ENCODE measurements around the gene SAMD10.
A peak's percentile ranks its signal among the peaks of the same experiment; 100 is the strongest.
"Not testable (repeated sequence)": the region's sequence is repeated elsewhere in the genome, so short reads cannot be mapped to it uniquely, and the experiment has no call there.

The SAMD10 gene

DNA sequence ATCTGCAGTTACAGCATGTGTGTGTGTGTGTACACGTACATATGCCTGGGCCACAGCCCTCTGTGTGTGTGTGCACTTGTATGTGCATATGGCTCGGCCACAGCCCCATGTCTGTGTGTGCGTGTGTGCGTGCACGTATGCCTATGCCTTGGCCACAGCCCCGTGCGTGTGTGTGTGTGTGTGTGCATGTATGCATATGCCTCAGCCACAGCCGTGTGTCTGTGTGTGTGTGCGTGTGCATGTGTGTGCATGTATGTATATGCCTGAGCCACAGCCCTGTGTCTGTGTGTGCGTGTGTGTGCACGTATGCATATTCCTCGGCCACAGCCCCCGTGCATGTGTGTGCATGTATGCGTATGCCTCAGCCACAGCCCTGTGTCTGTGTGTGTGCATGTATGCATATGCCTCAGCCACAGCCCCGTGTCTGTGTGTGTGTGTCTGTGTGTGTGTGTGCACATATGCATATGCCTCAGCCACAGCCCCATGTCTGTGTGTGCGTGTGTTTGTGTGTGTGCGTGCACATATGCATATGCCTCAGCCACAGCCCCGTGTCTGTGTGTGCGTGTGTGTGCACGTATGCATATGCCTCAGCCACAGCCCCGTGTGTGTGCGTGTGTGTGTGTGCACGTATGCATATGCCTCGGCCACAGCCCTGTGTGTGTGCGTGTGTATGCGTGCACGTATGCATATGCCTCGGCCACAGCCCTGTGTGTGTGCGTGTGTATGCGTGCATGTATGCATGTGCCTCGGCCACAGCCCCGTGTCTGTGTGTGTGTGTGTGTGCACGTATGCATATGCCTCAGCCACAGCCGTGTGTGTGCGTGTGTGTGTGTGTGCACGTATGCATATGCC lies 41.9 kb upstream of the SAMD10 start:
- H3K27me3 ChIP-seq: no peaks in the 10 kb centered on the region
- H3K27ac ChIP-seq: no peak overlapping the region
- H3K9me3 ChIP-seq: no peaks in the 10 kb centered on the region
- peaks cover 51% of the 10 kb centered on the region for H4K20me1 ChIP-seq
- H3K4me3 ChIP-seq: no peak overlapping the region
- no peak overlapping the region for H3K9ac ChIP-seq
- TF ChIP-seq Cebpa-rat (IDR thresholded peaks at IDR 0.05): no peak
- no peaks in the 10 kb centered on the region for H3K4me1 ChIP-seq
- no peak overlapping the region for H3K4me2 ChIP-seq
- peaks cover 100% of the 10 kb centered on the region for H3K36me3 ChIP-seq

DNA sequence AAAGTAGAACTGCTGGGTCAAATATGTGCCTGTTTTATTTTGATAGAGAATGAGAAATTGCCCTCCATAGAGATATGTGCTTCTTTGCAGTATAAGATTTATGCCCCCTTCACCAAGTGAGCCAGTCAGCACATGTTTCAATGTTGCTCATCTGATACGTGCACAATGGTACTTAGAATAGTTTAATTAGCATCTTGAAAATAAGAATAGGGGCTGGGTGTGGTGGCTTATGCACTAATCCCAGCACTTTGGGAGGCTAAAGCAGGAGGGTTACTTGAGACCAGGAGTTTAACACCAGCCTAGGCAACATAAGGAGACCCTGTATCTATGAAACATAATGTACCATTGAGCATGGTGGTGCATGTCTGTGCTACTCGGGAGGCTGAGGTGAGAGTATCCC lies 36.2 kb upstream of the SAMD10 start:
- H3K4me2 ChIP-seq: no peak overlapping the region
- TF ChIP-seq Cebpa-rat (IDR thresholded peaks at IDR 0.05): no peak
- no peaks in the 10 kb centered on the region for H3K27me3 ChIP-seq
- H3K9me3 ChIP-seq: peaks cover 6% of the 10 kb centered on the region
- H3K4me3 ChIP-seq: no peak overlapping the region
- no peak overlapping the region for H3K9ac ChIP-seq
- H3K36me3 ChIP-seq: peaks cover 92% of the 10 kb centered on the region
- no peak overlapping the region for H3K27ac ChIP-seq
- peaks cover 15% of the 10 kb centered on the region for H3K4me1 ChIP-seq
- peaks cover 24% of the 10 kb centered on the region for H4K20me1 ChIP-seq

DNA sequence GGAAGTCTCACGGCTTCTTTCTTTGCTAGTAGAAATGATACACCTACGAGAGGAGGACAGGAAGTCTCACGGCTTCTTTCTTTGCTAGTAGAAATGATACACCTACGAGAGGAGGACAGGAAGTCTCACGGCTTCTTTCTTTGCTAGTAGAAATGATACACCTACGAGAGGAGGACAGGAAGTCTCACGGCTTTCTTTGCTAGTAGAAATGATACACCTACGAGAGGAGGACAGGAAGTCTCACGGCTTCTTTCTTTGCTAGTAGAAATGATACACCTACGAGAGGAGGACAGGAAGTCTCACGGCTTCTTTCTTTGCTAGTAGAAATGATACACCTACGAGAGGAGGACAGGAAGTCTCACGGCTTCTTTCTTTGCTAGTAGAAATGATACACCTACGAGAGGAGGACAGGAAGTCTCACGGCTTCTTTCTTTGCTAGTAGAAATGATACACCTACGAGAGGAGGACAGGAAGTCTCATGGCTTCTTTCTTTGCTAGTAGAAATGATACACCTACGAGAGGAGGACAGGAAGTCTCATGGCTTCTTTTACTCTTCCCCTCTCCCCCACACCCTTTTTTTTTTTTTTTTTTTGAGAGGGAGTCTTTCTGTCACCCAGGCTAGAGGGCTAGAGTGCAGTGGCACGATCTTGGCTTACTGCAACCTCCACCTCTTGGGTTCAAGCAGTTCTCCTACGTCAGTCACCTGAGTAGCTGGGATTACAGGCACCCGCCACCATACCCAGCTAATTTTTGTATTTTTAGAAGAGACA lies 33.1 kb upstream of the SAMD10 start:
- H3K4me2 ChIP-seq, H3K9ac ChIP-seq, H3K27me3 ChIP-seq, H3K4me3 ChIP-seq, H3K27ac ChIP-seq, H3K9me3 ChIP-seq: not testable (repeated sequence)
- peaks cover 54% of the 10 kb centered on the region for H4K20me1 ChIP-seq
- H3K4me1 ChIP-seq: peaks cover 46% of the 10 kb centered on the region
- H3K36me3 ChIP-seq: peaks cover 86% of the 10 kb centered on the region

DNA sequence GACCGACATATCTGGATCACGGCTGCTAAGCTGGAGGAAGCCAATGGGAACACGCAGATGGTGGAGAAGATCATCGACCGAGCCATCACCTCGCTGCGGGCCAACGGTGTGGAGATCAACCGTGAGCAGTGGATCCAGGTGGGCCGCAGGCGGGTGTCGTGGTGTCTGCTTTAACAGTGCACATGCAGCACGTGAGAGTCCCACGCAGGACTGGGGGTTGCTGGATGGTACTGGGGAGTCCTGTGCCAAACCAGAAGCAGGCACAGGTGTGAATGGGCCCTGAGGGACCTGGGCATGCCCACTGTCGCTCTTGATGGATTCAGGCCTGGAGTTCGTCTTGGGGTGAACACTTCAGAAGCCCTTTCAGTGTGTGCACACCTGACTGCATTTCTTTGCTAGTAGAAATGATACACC lies 31.9 kb upstream of the SAMD10 start:
- Histone ChIP-seq H3K4me2 (no peak overlapping the region), H3K27ac (no peak overlapping the region), H3K9me3 (peaks cover 6% of the 10 kb centered on the region), H3K4me3 (no peak overlapping the region), H3K36me3 (peaks cover 74% of the 10 kb centered on the region), H4K20me1 (peaks cover 65% of the 10 kb centered on the region), H3K4me1 (peaks cover 58% of the 10 kb centered on the region), H3K27me3 (no peaks in the 10 kb centered on the region), H3K9ac (no peak overlapping the region)
- no peak for TF ChIP-seq Cebpa-rat (IDR thresholded peaks at IDR 0.05)

- Histone ChIP-seq H3K9me3 (peaks cover 6% of the 10 kb centered on the region), H3K27me3 (no peaks in the 10 kb centered on the region), H3K4me1 (peaks cover 64% of the 10 kb centered on the region), H3K27ac (no peak overlapping the region), H3K4me3 (no peak overlapping the region), H4K20me1 (peaks cover 67% of the 10 kb centered on the region), H3K36me3 (peaks cover 69% of the 10 kb centered on the region), H3K4me2 (peak overlapping the region; percentile 86), H3K9ac (no peak overlapping the region)
- TF ChIP-seq Cebpa-rat (IDR thresholded peaks at IDR 0.05): no peak
These were observed 31.3 kb upstream of the SAMD10 start for GRCh38 chr20:64010711-64011237.

- H3K4me1 ChIP-seq: peaks cover 73% of the 10 kb centered on the region
- TF ChIP-seq Cebpa-rat (IDR thresholded peaks at IDR 0.05): no peak
- H3K4me3 ChIP-seq: no peak overlapping the region
- no peak overlapping the region for H3K9ac ChIP-seq
- 0 out of 2 replicates have a peak overlapping the region, but pooled peaks have one; percentile 23 for H3K27ac ChIP-seq
- peaks cover 6% of the 10 kb centered on the region for H3K9me3 ChIP-seq
- H3K4me2 ChIP-seq: peak overlapping the region; percentile 86
- peaks cover 66% of the 10 kb centered on the region for H3K36me3 ChIP-seq
- no peaks in the 10 kb centered on the region for H3K27me3 ChIP-seq
- peaks cover 67% of the 10 kb centered on the region for H4K20me1 ChIP-seq
These were observed 30.5 kb upstream of the SAMD10 start for GRCh38 chr20:64009811-64010387.

- Histone ChIP-seq H3K4me1 (peaks cover 91% of the 10 kb centered on the region), H3K9ac (no peak overlapping the region), H3K9me3 (peaks cover 6% of the 10 kb centered on the region), H3K4me3 (no peak overlapping the region), H3K27me3 (no peaks in the 10 kb centered on the region), H4K20me1 (peaks cover 85% of the 10 kb centered on the region), H3K27ac (peak overlapping the region; percentile 82), H3K36me3 (peaks cover 56% of the 10 kb centered on the region), H3K4me2 (peak overlapping the region; percentile 86)
- TF ChIP-seq Cebpa-rat (IDR thresholded peaks at IDR 0.05): no peak
These were observed 27.5 kb upstream of the SAMD10 start for GRCh38 chr20:64006902-64007301.

GRCh38 chr20:64006490-64006889 lies 27.0 kb upstream of the SAMD10 start:
- Histone ChIP-seq H3K9ac (no peak overlapping the region), H3K4me2 (peak overlapping the region; percentile 86), H3K4me1 (peaks cover 95% of the 10 kb centered on the region)

GRCh38 chr20:64005394-64005793 lies 26.0 kb upstream of the SAMD10 start:
- Histone ChIP-seq H4K20me1 (peaks cover 88% of the 10 kb centered on the region), H3K4me2 (peak overlapping the region; percentile 86), H3K27me3 (no peaks in the 10 kb centered on the region), H3K9me3 (no peaks in the 10 kb centered on the region; the same call in 1 of the 2 replicates), H3K9ac (peak overlapping the region; percentile 46; the same call in 1 of the 2 replicates), H3K36me3 (peaks cover 56% of the 10 kb centered on the region), H3K4me1 (peaks cover 96% of the 10 kb centered on the region), H3K27ac (peak overlapping the region; percentile 82), H3K4me3 (no peak overlapping the region)
- TF ChIP-seq Cebpa-rat (IDR thresholded peaks at IDR 0.05): 0 out of 2 replicates have a peak, but pooled peaks have one; percentile 12

More at GRCh38 chr20:64006490-64006889, 27.0 kb upstream of the SAMD10 start:
- H3K4me3 ChIP-seq: no peak overlapping the region
- peak overlapping the region; percentile 82 for H3K27ac ChIP-seq
- TF ChIP-seq Cebpa-rat (IDR thresholded peaks at IDR 0.05): no peak
- peaks cover 87% of the 10 kb centered on the region for H4K20me1 ChIP-seq
- peaks cover 56% of the 10 kb centered on the region for H3K36me3 ChIP-seq
- H3K9me3 ChIP-seq: peaks cover 5% of the 10 kb centered on the region
- H3K27me3 ChIP-seq: no peaks in the 10 kb centered on the region
